Colon (tissue), 2 donors: ENCODE measurements around the gene TMEM161B.
"Not testable (repeated sequence)": the region's sequence is repeated elsewhere in the genome, so short reads cannot be mapped to it uniquely, and the experiment has no call there.

Experiments used
- FAIRE-seq: peaks from 2 replicates; lab custom pipeline; 2012; peaks lifted over from hg19 to GRCh38; lab: Jason Lieb, UNC
- donor health status: control.
- donor health status: control.

Gene TMEM161B

DNA sequence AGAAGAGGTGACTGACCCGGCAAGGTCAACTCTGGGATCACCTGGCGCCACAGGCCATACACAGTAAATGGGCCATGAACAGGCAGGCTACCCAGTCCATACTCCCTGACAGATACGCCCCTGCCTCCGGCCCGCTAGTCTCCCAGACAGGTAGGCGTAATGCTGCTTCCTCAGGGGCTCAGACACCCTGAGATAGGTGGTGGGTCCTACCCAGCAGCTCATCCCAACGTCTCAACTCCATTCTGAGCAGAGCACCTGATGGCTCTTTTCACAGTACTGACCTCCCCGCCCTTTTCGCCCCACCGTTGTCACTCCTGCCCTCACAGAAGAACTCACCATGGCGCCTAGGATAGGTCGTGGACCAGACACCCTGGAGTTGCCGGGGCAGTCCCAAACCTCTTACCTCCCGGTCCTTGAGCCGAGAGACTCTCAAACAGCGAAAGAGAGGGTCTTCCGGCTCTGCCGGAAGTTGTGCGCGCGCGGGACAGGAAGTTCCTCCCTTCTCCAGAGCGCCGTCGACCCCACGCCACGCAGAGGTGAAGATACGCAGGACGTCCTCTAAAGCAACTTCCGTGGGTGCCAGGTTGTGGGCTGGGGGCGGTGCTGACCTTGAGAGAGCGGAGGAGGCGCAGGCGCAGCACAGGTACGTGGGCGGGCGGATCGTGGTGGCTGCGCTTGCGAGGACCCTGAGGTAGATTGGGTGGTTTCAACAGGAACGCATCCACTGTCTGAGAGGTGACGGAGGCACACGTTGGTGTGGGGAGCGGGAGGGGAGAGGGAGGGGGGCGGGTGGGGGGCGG, at the start of gene TMEM161B:
Gene TMEM161B, minus strand, starts transcription at position 461 of the 800 bp plus-strand sequence. Its CDS starts 122 bp downstream, at position 339.
- FAIRE-seq, result no peak

DNA sequence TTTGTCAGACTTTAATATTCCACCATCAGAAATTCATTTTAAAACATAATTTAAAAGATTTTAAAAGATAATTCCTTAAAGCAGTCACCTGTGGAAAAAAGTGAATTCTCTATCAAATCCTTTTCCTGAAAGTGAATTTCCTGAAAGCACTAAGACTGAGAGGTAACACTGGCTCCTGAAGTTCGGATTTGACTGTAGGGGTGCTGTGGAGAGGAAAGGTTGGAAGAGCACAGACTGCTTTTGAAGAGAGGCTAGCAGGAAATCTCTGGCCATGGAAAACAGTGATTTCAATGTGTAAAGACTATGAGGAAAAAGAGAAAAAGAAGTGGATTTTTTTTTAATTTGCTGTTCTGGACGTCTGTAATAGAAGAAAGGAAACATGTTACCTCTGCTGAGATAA, 35.7 kb upstream of the TMEM161B start:
- FAIRE-seq, result no peak

DNA sequence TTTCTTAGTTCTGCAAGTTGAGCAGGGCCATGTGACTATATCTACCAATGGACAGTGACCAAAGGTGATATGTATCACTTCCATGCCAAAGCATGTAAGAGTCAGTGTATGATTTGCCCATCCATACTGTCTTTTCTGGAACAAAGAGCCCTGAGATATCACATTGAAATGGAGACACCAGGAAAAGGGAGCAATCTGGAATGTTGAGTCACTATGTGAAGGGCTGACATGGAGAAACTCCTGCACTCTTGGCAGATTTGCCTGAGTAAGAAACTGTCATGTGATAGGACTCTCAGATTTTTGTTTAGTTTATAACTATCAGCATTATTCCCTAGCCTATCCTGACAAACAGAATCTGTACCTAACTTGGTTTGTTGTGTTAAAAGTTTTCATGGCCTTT, 29.8 kb upstream of the TMEM161B start:
- FAIRE-seq, result no peak

GRCh38 chr5:88290801-88291200, 22.2 kb upstream of the TMEM161B start:
- no peak for FAIRE-seq

DNA sequence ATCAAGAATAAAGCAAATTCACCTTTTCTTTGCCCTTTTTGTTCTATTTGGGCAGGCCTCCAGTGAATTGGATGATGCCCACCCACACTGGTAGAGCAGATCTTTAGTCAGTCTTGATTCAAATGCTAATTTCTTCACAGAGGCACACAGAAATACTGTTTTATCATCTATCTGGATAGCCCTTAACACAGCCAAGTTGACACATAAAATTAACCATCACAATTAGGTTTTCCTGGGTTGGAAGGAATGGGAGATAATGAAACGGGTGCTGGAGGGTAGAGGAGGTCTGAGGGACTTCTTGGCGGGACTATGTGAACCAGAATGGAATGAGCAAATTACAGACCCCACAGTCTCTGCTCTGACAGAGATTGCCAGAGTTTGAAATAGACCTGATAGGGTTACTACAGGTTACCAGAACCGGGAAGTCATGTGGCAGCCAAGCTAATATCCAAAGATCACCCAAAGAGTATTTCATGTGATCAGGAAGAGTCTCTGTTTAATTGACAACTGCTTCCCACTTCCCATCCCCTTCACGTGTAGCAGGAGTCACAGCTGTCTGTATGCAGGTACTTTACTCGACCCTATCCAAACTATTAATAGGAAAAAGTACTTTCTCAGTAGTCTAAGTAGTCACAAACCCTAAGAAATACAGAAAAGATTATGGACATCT, 20.0 kb upstream of the TMEM161B start:
- FAIRE-seq, result no peak

DNA sequence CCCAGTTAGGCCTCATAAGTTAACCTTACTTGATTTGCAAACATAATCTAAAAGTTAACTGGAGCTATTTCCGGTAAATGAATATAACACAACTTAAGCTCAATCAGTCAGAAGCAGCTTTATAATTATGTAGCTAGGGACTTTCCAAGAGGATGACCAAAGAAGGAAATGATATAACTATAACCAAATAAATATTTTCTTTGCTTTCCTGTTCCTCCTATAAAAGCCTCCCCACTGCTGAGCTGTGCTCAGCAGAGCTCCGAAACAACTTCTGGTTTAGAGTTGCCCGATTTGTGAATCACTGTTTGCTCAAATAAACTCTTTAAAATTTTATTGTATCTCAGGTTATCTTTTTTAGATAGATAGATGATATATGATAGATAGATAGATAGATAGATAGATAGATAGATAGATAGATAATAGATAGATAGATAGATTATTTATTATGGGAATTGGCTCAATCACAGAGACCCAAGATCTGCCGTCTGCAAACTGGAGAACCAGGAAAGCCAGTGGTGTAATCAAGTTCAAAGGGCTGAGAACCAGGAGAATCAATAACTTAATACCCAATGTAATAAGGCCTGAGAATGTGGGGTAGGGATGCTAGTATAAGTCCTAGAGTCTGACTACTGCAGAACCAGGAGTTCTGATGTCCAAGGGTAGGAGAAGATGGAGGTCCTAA, 19.3 kb upstream of the TMEM161B start:
- FAIRE-seq, result no peak

GRCh38 chr5:88287302-88287701, 18.7 kb upstream of the TMEM161B start:
- no peak for FAIRE-seq

DNA sequence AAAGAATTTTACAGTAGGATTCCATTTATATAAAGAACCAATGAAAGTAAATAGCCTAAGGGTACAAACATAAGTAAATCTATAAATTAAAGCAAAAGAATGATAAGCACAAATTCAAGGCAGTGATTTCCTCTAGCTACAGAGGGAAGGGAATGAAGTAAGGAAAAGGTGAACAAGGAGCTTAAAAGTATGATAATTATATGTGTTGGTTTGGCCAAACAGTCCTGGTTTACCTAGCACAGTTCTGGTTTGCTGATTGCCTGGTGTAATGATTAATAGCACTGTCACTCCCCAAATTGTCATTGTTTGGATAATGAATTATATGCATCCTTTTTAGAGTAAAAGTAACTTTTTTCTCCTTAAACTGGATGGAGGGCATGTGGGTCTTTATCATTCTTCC, 15.0 kb upstream of the TMEM161B start:
- no peak for FAIRE-seq

GRCh38 chr5:88281322-88281721, 12.7 kb upstream of the TMEM161B start:
- no peak for FAIRE-seq

GRCh38 chr5:88279584-88279983, 10.9 kb upstream of the TMEM161B start:
- FAIRE-seq, result no peak

GRCh38 chr5:88276378-88276777, 7.7 kb upstream of the TMEM161B start:
- no peak for FAIRE-seq

DNA sequence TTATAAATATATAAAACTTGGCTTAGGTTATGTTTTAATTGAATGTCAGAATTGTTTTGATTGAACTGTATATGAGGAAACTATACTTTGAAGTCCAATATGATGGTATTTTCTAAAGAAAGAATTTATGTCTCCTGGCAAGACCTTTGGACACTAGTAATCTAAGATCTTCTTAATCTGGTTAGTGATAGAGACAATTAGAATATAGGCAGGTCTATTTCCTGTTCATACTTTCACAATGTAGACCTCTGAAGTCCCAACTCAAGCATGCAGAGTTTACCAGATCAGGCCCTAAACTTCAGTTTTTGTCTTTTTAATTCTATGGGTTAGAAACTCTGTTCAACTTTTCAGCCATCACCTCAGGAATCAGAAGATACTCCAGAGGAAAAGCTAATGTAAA, 6.9 kb upstream of the TMEM161B start:
- no peak for FAIRE-seq

DNA sequence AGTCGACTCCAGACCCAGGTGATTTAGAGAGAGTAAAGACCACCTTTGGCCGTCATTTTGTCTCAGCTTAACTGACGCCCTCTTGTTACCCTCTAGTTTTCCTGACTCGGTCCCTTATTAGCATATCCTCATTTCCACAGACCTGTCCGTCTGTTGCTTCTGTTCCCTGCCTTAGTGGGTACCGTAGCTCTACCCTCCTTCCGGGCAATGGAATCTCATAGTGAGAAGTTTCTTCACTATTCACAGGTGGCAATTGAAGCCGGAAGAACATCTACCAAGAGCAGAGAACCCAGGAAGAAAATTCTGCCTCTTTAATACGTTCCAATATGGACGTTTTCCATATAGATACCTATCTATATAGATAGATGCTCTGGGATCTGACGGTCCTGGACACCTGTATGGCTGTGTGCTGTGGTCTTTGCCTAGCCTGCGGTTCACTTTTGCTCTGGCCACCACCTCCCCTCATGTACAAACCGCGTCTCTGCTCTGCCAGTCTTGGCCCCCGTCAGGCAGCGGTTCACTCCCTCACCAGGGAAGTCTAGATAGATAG, 652 bp upstream of the TMEM161B start:
- no peak for FAIRE-seq

DNA sequence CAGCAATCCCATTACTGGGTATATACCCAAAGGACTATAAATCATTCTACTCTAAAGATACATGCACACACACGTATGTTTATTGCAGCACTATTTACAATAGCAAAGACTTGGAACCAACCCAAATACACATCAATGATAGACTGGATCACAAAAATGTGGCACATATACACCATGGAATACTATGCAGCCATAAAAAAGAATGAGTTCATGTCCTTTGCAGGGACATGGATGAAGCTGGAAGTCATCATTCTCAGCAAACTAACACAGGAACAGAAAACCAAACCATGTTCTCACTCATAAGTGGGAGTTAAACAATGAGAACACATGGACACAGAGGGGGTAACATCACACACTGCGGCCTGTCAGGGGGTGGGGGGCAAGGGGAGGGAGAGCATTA, 4.1 kb downstream of the TMEM161B start:
- not testable (repeated sequence) for FAIRE-seq

DNA sequence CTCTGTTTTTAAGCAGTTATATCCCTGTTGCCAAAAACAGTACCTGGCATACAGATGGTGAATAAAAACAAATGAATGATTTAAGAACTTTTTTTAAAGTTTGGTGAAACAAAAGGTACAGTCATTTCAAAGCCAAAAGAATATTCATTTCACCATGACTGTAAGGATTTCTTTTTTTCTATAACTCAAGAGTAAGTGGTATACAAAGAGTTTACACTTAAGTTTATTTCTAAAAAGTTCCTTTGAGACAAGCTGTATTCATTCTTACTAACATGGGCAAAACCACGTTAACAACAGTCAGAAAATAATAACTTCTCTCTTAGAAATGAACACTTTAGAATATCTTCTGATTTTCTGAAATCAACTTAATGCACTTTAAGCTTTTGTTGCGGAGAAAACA, 5.3 kb downstream of the TMEM161B start:
- no peak for FAIRE-seq

DNA sequence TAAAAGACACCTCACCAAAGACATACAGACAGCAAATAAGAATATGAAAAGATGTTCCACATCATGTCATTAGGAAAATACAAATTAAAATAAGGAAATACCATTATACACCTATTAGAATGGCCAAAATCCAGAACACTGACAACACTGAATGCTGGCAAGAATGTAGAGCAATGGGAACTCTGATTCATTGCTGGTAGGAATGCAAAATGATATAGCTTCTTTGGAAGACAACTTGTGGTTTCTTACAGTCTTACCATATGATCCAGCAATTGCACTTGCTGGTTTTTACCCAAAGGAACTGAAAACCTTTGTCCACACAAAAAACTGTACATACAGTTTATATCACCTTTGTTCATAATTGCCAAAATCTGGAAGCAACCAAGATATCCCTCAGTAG, 6.5 kb downstream of the TMEM161B start:
- no peak for FAIRE-seq

- no peak for FAIRE-seq
Measured at GRCh38 chr5:88258636-88259035, 10.0 kb downstream of the TMEM161B start.

DNA sequence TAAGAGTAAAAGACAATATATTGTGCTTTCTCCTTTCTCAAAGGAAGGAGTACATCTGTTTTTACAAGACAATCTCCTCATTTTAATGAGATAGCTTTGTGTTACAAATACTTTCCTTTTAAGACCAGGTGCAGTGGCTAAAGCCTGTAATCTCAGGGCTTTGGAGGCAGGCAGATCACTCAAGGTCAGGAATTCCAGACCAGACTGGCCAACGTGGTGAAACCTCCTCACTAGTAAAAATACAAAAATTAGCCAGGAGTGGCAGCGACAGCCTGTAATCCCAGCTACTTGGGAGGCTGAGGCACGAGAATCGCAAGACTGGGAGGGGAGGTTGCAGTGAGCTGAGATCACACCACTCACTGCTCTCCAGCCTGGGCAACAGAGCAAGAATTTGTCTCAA, 11.8 kb downstream of the TMEM161B start:
- FAIRE-seq, result no peak

DNA sequence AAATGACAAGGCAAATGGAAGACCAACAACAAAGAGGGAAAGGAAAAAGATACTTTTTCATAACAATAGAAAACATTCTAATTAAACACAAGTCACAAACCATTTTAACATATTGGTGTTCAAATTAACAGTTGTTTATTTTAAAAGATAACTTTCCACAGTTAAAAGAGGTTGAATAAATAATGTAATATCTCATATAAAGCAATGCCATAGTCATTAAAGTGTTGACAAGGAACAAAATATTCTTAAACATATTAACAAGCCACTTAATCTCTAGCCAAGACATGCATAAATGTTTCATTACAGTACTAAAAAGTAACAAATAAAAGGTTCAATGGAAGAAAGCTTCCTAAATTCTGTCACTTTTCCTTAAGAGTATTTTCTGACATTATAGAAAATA, 12.6 kb downstream of the TMEM161B start:
- FAIRE-seq, result peak; percentile 47

- FAIRE-seq, result no peak
Measured at GRCh38 chr5:88254320-88254719, 14.3 kb downstream of the TMEM161B start.

GRCh38 chr5:88251048-88251711, 17.5 kb downstream of the TMEM161B start:
- no peak for FAIRE-seq

DNA sequence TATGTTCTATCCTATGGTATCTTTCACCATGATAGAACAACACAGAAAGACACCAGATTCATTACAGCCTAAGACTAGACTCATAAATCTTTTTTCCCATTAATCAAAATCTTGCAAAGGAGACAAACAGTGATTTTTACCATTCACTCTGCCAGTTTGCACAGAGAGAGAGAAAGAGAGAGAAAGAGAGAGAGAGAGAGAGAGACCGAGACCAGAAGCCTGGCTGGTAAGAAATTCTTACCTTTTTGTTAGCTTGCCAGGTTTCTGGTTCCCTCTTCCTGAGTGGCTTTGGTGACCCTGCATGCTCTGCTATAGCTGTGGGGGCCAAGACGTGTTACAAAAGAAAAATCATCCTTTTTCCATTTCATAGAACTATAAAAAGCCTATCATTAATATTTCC, 18.6 kb downstream of the TMEM161B start:
- FAIRE-seq, result no peak
